DMS114 treated with DMSO at 0.1 percent for 48 hours (cell line): ENCODE results near the gene ADAMTS2.

Source experiments
- DNase-seq: peaks from one replicate; lab custom pipeline; 2025; ENCODE audit not compliant: unreplicated experiment; lab: John Stamatoyannopoulos, UW

ADAMTS2 gene

GRCh38 chr5:179258001-179258921 is 87.0 kb downstream of the ADAMTS2 start:
- DNase-seq: no peak

- no peak for DNase-seq
Observed at GRCh38 chr5:179257176-179257682, 88.0 kb downstream of the ADAMTS2 start.

- no peak for DNase-seq
Observed at GRCh38 chr5:179256328-179257175, 88.7 kb downstream of the ADAMTS2 start.

GRCh38 chr5:179255527-179256327 is 89.5 kb downstream of the ADAMTS2 start:
- DNase-seq: no peak

- no peak for DNase-seq
Observed at GRCh38 chr5:179254638-179255271, 90.5 kb downstream of the ADAMTS2 start.

- DNase-seq: no peak
Observed at GRCh38 chr5:179253730-179254129, 91.5 kb downstream of the ADAMTS2 start.

GRCh38 chr5:179251276-179251969 is 93.8 kb downstream of the ADAMTS2 start:
- DNase-seq: no peak

- DNase-seq: no peak
Observed at GRCh38 chr5:179250561-179251225, 94.6 kb downstream of the ADAMTS2 start.

- no peak for DNase-seq
Observed at GRCh38 chr5:179246227-179246626, 99.0 kb downstream of the ADAMTS2 start.

- no peak for DNase-seq
Observed at GRCh38 chr5:179245031-179245430, 100.2 kb downstream of the ADAMTS2 start.

- DNase-seq: no peak
Observed at GRCh38 chr5:179244044-179244443, 101.2 kb downstream of the ADAMTS2 start.

- no peak for DNase-seq
Observed at GRCh38 chr5:179243333-179243732, 101.9 kb downstream of the ADAMTS2 start.

GRCh38 chr5:179242676-179243075 is 102.6 kb downstream of the ADAMTS2 start:
- no peak for DNase-seq

- DNase-seq: no peak
Observed at GRCh38 chr5:179241764-179242370, 103.4 kb downstream of the ADAMTS2 start.

- DNase-seq: no peak
Observed at GRCh38 chr5:179241175-179241574, 104.1 kb downstream of the ADAMTS2 start.

- DNase-seq: no peak
Observed at GRCh38 chr5:179240561-179240960, 104.7 kb downstream of the ADAMTS2 start.

GRCh38 chr5:179239256-179240135 is 105.8 kb downstream of the ADAMTS2 start:
- DNase-seq: no peak

GRCh38 chr5:179238628-179238970 is 106.7 kb downstream of the ADAMTS2 start:
- DNase-seq: no peak
